ENCODE measurements around the gene MDFIC. TPM values are rescaled to one million over a fixed set of nuclear protein-coding genes. Genes with fewer than 3 reads are reported as not detected.

Gene MDFIC
- polyA plus RNA-seq, 1 donor (not counting 4 experiments of a cell fraction or from before 2014, with no cell fraction given): 8.5 TPM

GRCh38 chr7:114925434-114925833 is 3.5 kb downstream of the MDFIC start:
- no peaks in the 10 kb centered on the region for H3K9me1 ChIP-seq (ENCODE audit: control insufficient read depth, extremely low read depth, insufficient read depth, low read length)
- no peak for FAIRE-seq
- dilution Hi-C loops (cut with MboI; ENCODE audit: extremely low pct_ligation_motif_present, low sequenced_read_pairs): no loop called here
- H3K4me3 ChIP-seq (ENCODE audit: control insufficient read depth in 2 of 3, extremely low read depth in 1 of 3, insufficient read depth in 2 of 3, low read depth in 1 of 3, low read length in 3 of 3): no peak overlapping the region
- no peaks in the 10 kb centered on the region for H3K9me3 ChIP-seq (ENCODE audit: control insufficient read depth, low read depth, low read length)
- H3K79me2 ChIP-seq (ENCODE audit: control insufficient read depth, insufficient read depth, low read length): no peaks in the 10 kb centered on the region
- H3K4me2 ChIP-seq (ENCODE audit: control insufficient read depth, extremely low read depth, insufficient read depth, low read depth, low read length): no peak overlapping the region
- no peak overlapping the region for H3K9ac ChIP-seq (ENCODE audit: control insufficient read depth, extremely low read depth, insufficient read depth, low read length)
- TF ChIP-seq CTCF (optimal IDR thresholded peaks at IDR 0.05 in 1 of 3, IDR thresholded peaks at IDR 0.05 in 1 of 3, conservative IDR thresholded peaks at IDR 0.05 in 1 of 3; ENCODE audit: extremely low read depth in 1 of 3, insufficient read depth in 2 of 3, low read length in 3 of 3) (no peak), EZH2 (IDR thresholded peaks at IDR 0.05; ENCODE audit: low read length) (no peak)
- no peaks in the 10 kb centered on the region for H3K27me3 ChIP-seq (ENCODE audit: control insufficient read depth, extremely low read depth, insufficient read depth, low read length)
- H3K4me1 ChIP-seq (ENCODE audit: control insufficient read depth, extremely low read depth, insufficient read depth, low read length): peaks cover 12% of the 10 kb centered on the region
- no peaks in the 10 kb centered on the region for H4K20me1 ChIP-seq (ENCODE audit: control insufficient read depth, extremely low read depth, insufficient read depth, low read length)
- H2AFZ ChIP-seq (ENCODE audit: control insufficient read depth, low read length): no peak overlapping the region
- no peak overlapping the region for H3K27ac ChIP-seq (ENCODE audit: control insufficient read depth, insufficient read depth, low read length)
- DNase-seq (ENCODE audit: low read depth, low spot score): no peak
- H3K36me3 ChIP-seq (ENCODE audit: control insufficient read depth in 2 of 2, extremely low read depth in 1 of 2, insufficient read depth in 2 of 2, low read length in 2 of 2): no peaks in the 10 kb centered on the region

- TF ChIP-seq EZH2 (IDR thresholded peaks at IDR 0.05; ENCODE audit: low read length) (no peak), CTCF (optimal IDR thresholded peaks at IDR 0.05 in 1 of 3, IDR thresholded peaks at IDR 0.05 in 1 of 3, conservative IDR thresholded peaks at IDR 0.05 in 1 of 3; ENCODE audit: extremely low read depth in 1 of 3, insufficient read depth in 2 of 3, low read length in 3 of 3) (no peak)
- FAIRE-seq: no peak
- no peak for DNase-seq (ENCODE audit: low read depth, low spot score)
- peaks cover 12% of the 10 kb centered on the region for H3K4me1 ChIP-seq (ENCODE audit: control insufficient read depth, extremely low read depth, insufficient read depth, low read length)
- no peaks in the 10 kb centered on the region for H3K27me3 ChIP-seq (ENCODE audit: control insufficient read depth, extremely low read depth, insufficient read depth, low read length)
- H3K4me2 ChIP-seq (ENCODE audit: control insufficient read depth, extremely low read depth, insufficient read depth, low read depth, low read length): no peak overlapping the region
- H3K9me1 ChIP-seq (ENCODE audit: control insufficient read depth, extremely low read depth, insufficient read depth, low read length): no peaks in the 10 kb centered on the region
- H3K36me3 ChIP-seq (ENCODE audit: control insufficient read depth in 2 of 2, extremely low read depth in 1 of 2, insufficient read depth in 2 of 2, low read length in 2 of 2): no peaks in the 10 kb centered on the region
- H3K79me2 ChIP-seq (ENCODE audit: control insufficient read depth, insufficient read depth, low read length): no peaks in the 10 kb centered on the region
- no peaks in the 10 kb centered on the region for H3K9me3 ChIP-seq (ENCODE audit: control insufficient read depth, low read depth, low read length)
- dilution Hi-C loops (cut with MboI; ENCODE audit: extremely low pct_ligation_motif_present, low sequenced_read_pairs): no loop called here
- no peak overlapping the region for H3K9ac ChIP-seq (ENCODE audit: control insufficient read depth, extremely low read depth, insufficient read depth, low read length)
- no peak overlapping the region for H2AFZ ChIP-seq (ENCODE audit: control insufficient read depth, low read length)
- H4K20me1 ChIP-seq (ENCODE audit: control insufficient read depth, extremely low read depth, insufficient read depth, low read length): no peaks in the 10 kb centered on the region
- H3K27ac ChIP-seq (ENCODE audit: control insufficient read depth, insufficient read depth, low read length): no peak overlapping the region
- H3K4me3 ChIP-seq (ENCODE audit: control insufficient read depth in 2 of 3, extremely low read depth in 1 of 3, insufficient read depth in 2 of 3, low read depth in 1 of 3, low read length in 3 of 3): no peak overlapping the region
Observed at GRCh38 chr7:114928060-114928459, 6.2 kb downstream of the MDFIC start.

Measured in keratinocyte (primary cell).